Measurements from ENCODE around the gene ZNF304. TPM values are rescaled to one million over a fixed set of nuclear protein-coding genes. Genes with fewer than 3 reads are reported as not detected.

The ZNF304 gene
- polyA plus RNA-seq, 1 donor (not counting 4 experiments of a cell fraction or from before 2014, with no cell fraction given) = 7.7 TPM

- no peak overlapping the region for H3K4me3 ChIP-seq (ENCODE audit: control insufficient read depth in 2 of 3, extremely low read depth in 1 of 3, insufficient read depth in 2 of 3, low read depth in 1 of 3, low read length in 3 of 3)
- H3K9ac ChIP-seq (ENCODE audit: control insufficient read depth, extremely low read depth, insufficient read depth, low read length) = no peak overlapping the region
- no peaks in the 10 kb centered on the region for H4K20me1 ChIP-seq (ENCODE audit: control insufficient read depth, extremely low read depth, insufficient read depth, low read length)
- no peak overlapping the region for H2AFZ ChIP-seq (ENCODE audit: control insufficient read depth, low read length)
- no peak for FAIRE-seq
- peaks cover 0 to 2% of the 10 kb centered on the region in 2 experiments for H3K36me3 ChIP-seq (ENCODE audit: control insufficient read depth in 2 of 2, extremely low read depth in 1 of 2, insufficient read depth in 2 of 2, low read length in 2 of 2)
- peaks cover 3% of the 10 kb centered on the region for H3K9me3 ChIP-seq (ENCODE audit: control insufficient read depth, low read depth, low read length)
- H3K27ac ChIP-seq (ENCODE audit: control insufficient read depth, insufficient read depth, low read length) = no peak overlapping the region
- TF ChIP-seq CTCF (optimal IDR thresholded peaks at IDR 0.05 in 1 of 3, IDR thresholded peaks at IDR 0.05 in 1 of 3, conservative IDR thresholded peaks at IDR 0.05 in 1 of 3; ENCODE audit: extremely low read depth in 1 of 3, insufficient read depth in 2 of 3, low read length in 3 of 3) (no peak), EZH2 (IDR thresholded peaks at IDR 0.05; ENCODE audit: low read length) (no peak)
- no peaks in the 10 kb centered on the region for H3K79me2 ChIP-seq (ENCODE audit: control insufficient read depth, insufficient read depth, low read length)
- H3K4me2 ChIP-seq (ENCODE audit: control insufficient read depth, extremely low read depth, insufficient read depth, low read depth, low read length) = no peak overlapping the region
- no peak for DNase-seq (ENCODE audit: low read depth, low spot score)
- no peaks in the 10 kb centered on the region for H3K27me3 ChIP-seq (ENCODE audit: control insufficient read depth, extremely low read depth, insufficient read depth, low read length)
- H3K9me1 ChIP-seq (ENCODE audit: control insufficient read depth, extremely low read depth, insufficient read depth, low read length) = no peaks in the 10 kb centered on the region
- H3K4me1 ChIP-seq (ENCODE audit: control insufficient read depth, extremely low read depth, insufficient read depth, low read length) = no peaks in the 10 kb centered on the region
- dilution Hi-C loops (cut with MboI; ENCODE audit: extremely low pct_ligation_motif_present, low sequenced_read_pairs) = no loop called here
Observed at GRCh38 chr19:57382806-57383488, 31.9 kb downstream of the ZNF304 start.

DNA sequence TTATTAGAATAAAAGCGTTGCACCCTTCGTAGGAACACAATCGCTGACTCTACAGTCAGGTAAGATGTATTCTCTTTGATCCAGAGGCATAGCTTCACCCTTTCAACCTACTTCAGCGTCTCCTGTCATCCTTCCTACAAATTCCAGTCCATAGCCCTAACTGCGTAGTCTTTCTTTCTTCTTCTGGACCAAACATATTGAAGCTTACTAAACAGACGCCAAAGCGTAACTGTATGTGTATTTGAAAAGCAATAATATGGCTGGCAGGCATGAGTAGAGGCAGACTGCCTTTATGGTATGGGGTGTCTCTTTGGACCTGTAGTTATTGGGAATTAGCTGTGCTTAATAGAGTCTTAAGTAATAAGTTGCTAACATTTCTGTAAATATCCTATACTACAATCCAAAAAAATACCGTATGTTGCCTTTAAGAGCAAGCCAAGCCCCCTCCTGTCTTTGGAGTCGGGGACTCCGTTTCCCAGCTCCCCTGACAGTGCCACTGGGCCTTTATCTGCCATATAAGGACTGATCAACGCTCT is 38.2 kb downstream of the ZNF304 start:
- H2AFZ ChIP-seq (ENCODE audit: control insufficient read depth, low read length) = peak overlapping the region; percentile 61
- dilution Hi-C loops (cut with MboI; ENCODE audit: extremely low pct_ligation_motif_present, low sequenced_read_pairs) = no loop called here
- no peaks in the 10 kb centered on the region for H3K9me1 ChIP-seq (ENCODE audit: control insufficient read depth, extremely low read depth, insufficient read depth, low read length)
- peaks cover 0 to 2% of the 10 kb centered on the region in 2 experiments for H3K36me3 ChIP-seq (ENCODE audit: control insufficient read depth in 2 of 2, extremely low read depth in 1 of 2, insufficient read depth in 2 of 2, low read length in 2 of 2)
- H4K20me1 ChIP-seq (ENCODE audit: control insufficient read depth, extremely low read depth, insufficient read depth, low read length) = no peaks in the 10 kb centered on the region
- peak overlapping the region; percentile 84 for H3K9ac ChIP-seq (ENCODE audit: control insufficient read depth, extremely low read depth, insufficient read depth, low read length)
- peak overlapping the region; percentile 82 for H3K27ac ChIP-seq (ENCODE audit: control insufficient read depth, insufficient read depth, low read length)
- H3K79me2 ChIP-seq (ENCODE audit: control insufficient read depth, insufficient read depth, low read length) = peaks cover 37% of the 10 kb centered on the region
- H3K9me3 ChIP-seq (ENCODE audit: control insufficient read depth, low read depth, low read length) = no peaks in the 10 kb centered on the region
- no peak for TF ChIP-seq CTCF (optimal IDR thresholded peaks at IDR 0.05 in 1 of 3, IDR thresholded peaks at IDR 0.05 in 1 of 3, conservative IDR thresholded peaks at IDR 0.05 in 1 of 3; ENCODE audit: extremely low read depth in 1 of 3, insufficient read depth in 2 of 3, low read length in 3 of 3)
- no peak for TF ChIP-seq EZH2 (IDR thresholded peaks at IDR 0.05; ENCODE audit: low read length)
- no peaks in the 10 kb centered on the region for H3K4me1 ChIP-seq (ENCODE audit: control insufficient read depth, extremely low read depth, insufficient read depth, low read length)
- H3K4me3 ChIP-seq (ENCODE audit: control insufficient read depth in 2 of 3, extremely low read depth in 1 of 3, insufficient read depth in 2 of 3, low read depth in 1 of 3, low read length in 3 of 3) = peak overlapping the region; percentile 78 to 95 (median 83)
- H3K27me3 ChIP-seq (ENCODE audit: control insufficient read depth, extremely low read depth, insufficient read depth, low read length) = no peaks in the 10 kb centered on the region
- H3K4me2 ChIP-seq (ENCODE audit: control insufficient read depth, extremely low read depth, insufficient read depth, low read depth, low read length) = peak overlapping the region; percentile 36
- no peak for FAIRE-seq
- DNase-seq (ENCODE audit: low read depth, low spot score) = no peak

Measured in keratinocyte (primary cell).